Body of pancreas (tissue), 4 donors: ENCODE results near the gene SPTB. TPM values are rescaled to one million over a fixed set of nuclear protein-coding genes. Genes with fewer than 3 reads are reported as not detected.

Experiments used
- ATAC-seq: fragments of 150-250 bp; one replicate; pipeline ENCODE4 v1.9.1; 2016
- DNase-seq, 4 donors: peaks; one replicate each; pipeline ENCODE4 v3.0.0-alpha.2; 2019
- H3K27ac ChIP-seq, 4 donors: fragments of 200-600 bp; sonication (generic); 1 replicate in 3 of 4; 2 replicates in 1 of 4; pipeline versions ENCODE4 v1.5.1 to v1.6.1; 2016 to 2019; ENCODE audit warnings: mild to moderate bottlenecking in 1 of 4, mixed read lengths in 1 of 4, moderate library complexity in 1 of 4
- H3K27me3 ChIP-seq, 2 donors: fragments of 200-600 bp; sonication (generic); one replicate each; pipeline ENCODE4 v1.6.0; 2016; ENCODE audit warnings: mild to moderate bottlenecking in 1 of 2
- H3K36me3 ChIP-seq, 2 donors: fragments of 200-600 bp; sonication (generic); replicated peaks in 1 of 2; 2 replicates each; pipeline ENCODE4 v1.5.1; 2016; ENCODE audit warnings: low read depth in 2 of 2; ENCODE audit not compliant: insufficient read depth in 1 of 2
- H3K4me1 ChIP-seq: fragments of 200-600 bp; sonication (generic); one replicate; pipeline ENCODE4 v1.6.0; 2016
- H3K4me3 ChIP-seq, 2 donors: fragments of 200-600 bp; sonication (generic); 1 replicate in 1 of 2; 2 replicates in 1 of 2; pipeline ENCODE4 v1.5.1; 2016 to 2019
- H3K9me3 ChIP-seq, 3 donors: fragments of 200-600 bp; sonication (generic); 1 replicate in 2 of 3; 2 replicates in 1 of 3; pipeline ENCODE4 v1.5.1; 2016
- CTCF ChIP-seq, 7 experiments: fragments of 450-650 bp in 4 of 7; fragments of 200-600 bp in 3 of 7; sonication (generic) in 3 of 7; IDR thresholded peaks; one replicate each; pipeline ENCODE4 v1.5.1; 2016 to 2019; ENCODE audit warnings: antibody characterized with exemption in 7 of 7
- POLR2A ChIP-seq, 3 donors: fragments of 450-650 bp; IDR thresholded peaks; one replicate each; pipeline ENCODE4 v1.6.1; 2016; ENCODE audit warnings: antibody characterized with exemption in 3 of 3, mild to moderate bottlenecking in 2 of 3
- WGBS, 2 donors: methylation state at CpG; one replicate each; pipeline ENCODE4 v1.1.5; 2017; 5-methylcytosine and 5-hydroxymethylcytosine counted together
- intact Hi-C: fragments of 100-400 bp; cut with DNase I; formaldehyde crosslinking; loops from one replicate; pipeline ENCODE4 v1.15.1; 2023
- total RNA-seq, 2 donors: library from RNA; depleted of rRNA; stranded (reverse); fragments of >200 nt; gene quantifications; one replicate each; pipeline ENCODE4 v1.1.0, GENCODE V29; 2016

The SPTB gene
- total RNA-seq, 2 donors from 2014 or later, result 3.4 to 8.6 TPM

- Histone ChIP-seq H3K27ac (peak overlapping the region; percentile 62 to 93 (median 92)), H3K9me3 (no peaks in the 10 kb centered on the region), H3K4me1 (peaks cover 97% of the 10 kb centered on the region), H3K27me3 (no peaks in the 10 kb centered on the region), H3K4me3 (no peak overlapping the region), H3K36me3 (no peaks in the 10 kb centered on the region)
- WGBS, 2 donors, result 83 to 98% methylated on average over 4 to 5 of the region's 5 CpGs
- no peak for TF ChIP-seq POLR2A (IDR thresholded peaks at IDR 0.05)
- TF ChIP-seq CTCF (IDR thresholded peaks at IDR 0.05), result no peak
- ATAC-seq (no peak), DNase-seq (peak in 2 of 4 donors; percentile 2 to 9)
- intact Hi-C loops, result no loop called here
These were observed 156.8 kb downstream of the SPTB start for GRCh38 chr14:64722842-64723447.

GRCh38 chr14:64721899-64722298, 157.8 kb downstream of the SPTB start:
- Histone ChIP-seq H3K27ac (peak overlapping the region; percentile 90 to 93 (median 93)), H3K4me1 (peaks cover 99% of the 10 kb centered on the region), H3K36me3 (no peaks in the 10 kb centered on the region), H3K4me3 (no peak overlapping the region), H3K9me3 (no peaks in the 10 kb centered on the region), H3K27me3 (no peaks in the 10 kb centered on the region)
- DNase-seq (peak in 1 of 4 donors; percentile 6), ATAC-seq (peak; percentile 0)
- TF ChIP-seq POLR2A (IDR thresholded peaks at IDR 0.05) (no peak), CTCF (IDR thresholded peaks at IDR 0.05) (no peak)
- intact Hi-C loops, result no loop called here
- WGBS, 2 donors, result 64 to 67% methylated on average over 9 of the region's 9 CpGs

GRCh38 chr14:64721391-64721791, 158.3 kb downstream of the SPTB start:
- WGBS, 2 donors, result 0 to 6% methylated on average over 5 of the region's 5 CpGs
- H3K27ac ChIP-seq, result peak overlapping the region; percentile 90 to 93 (median 93)
- H3K4me3 ChIP-seq, result no peak overlapping the region
- TF ChIP-seq POLR2A (IDR thresholded peaks at IDR 0.05) (peak in 2 of 3 donors; percentile 47 to 51), CTCF (IDR thresholded peaks at IDR 0.05) (no peak)
- ATAC-seq (peak; percentile 70), DNase-seq (peak; percentile 77 to 90 (median 87))
- peaks cover 99% of the 10 kb centered on the region for H3K4me1 ChIP-seq
- no peaks in the 10 kb centered on the region for H3K36me3 ChIP-seq
- intact Hi-C loops, result no loop called here
- no peaks in the 10 kb centered on the region for H3K9me3 ChIP-seq
- H3K27me3 ChIP-seq, result no peaks in the 10 kb centered on the region

GRCh38 chr14:64720131-64720576, 159.6 kb downstream of the SPTB start:
- DNase-seq (peak; percentile 67 to 83 (median 78)), ATAC-seq (peak; percentile 58)
- intact Hi-C loops, result no loop called here
- H3K27ac ChIP-seq, result peak overlapping the region; percentile 90 to 93 (median 93)
- WGBS, 2 donors, result 36 to 44% methylated on average over 7 of the region's 7 CpGs
- no peaks in the 10 kb centered on the region for H3K36me3 ChIP-seq
- H3K4me1 ChIP-seq, result peaks cover 98% of the 10 kb centered on the region
- no peaks in the 10 kb centered on the region for H3K27me3 ChIP-seq
- no peak overlapping the region for H3K4me3 ChIP-seq
- TF ChIP-seq CTCF (IDR thresholded peaks at IDR 0.05), result no peak
- TF ChIP-seq POLR2A (IDR thresholded peaks at IDR 0.05), result peak in 2 of 3 donors; percentile 26 to 35
- no peaks in the 10 kb centered on the region for H3K9me3 ChIP-seq

GRCh38 chr14:64719601-64720000, 160.1 kb downstream of the SPTB start:
- no peak overlapping the region for H3K4me3 ChIP-seq
- H3K27me3 ChIP-seq, result no peaks in the 10 kb centered on the region
- no peaks in the 10 kb centered on the region for H3K36me3 ChIP-seq
- intact Hi-C loops, result no loop called here
- H3K27ac ChIP-seq, result peak overlapping the region; percentile 90 to 93 (median 93)
- ATAC-seq, result no peak
- peaks cover 98% of the 10 kb centered on the region for H3K4me1 ChIP-seq
- no peak for TF ChIP-seq CTCF (IDR thresholded peaks at IDR 0.05)
- no peak for TF ChIP-seq POLR2A (IDR thresholded peaks at IDR 0.05)
- no peaks in the 10 kb centered on the region for H3K9me3 ChIP-seq
- peak in 2 of 4 donors; percentile 6 to 12 for DNase-seq
- WGBS, 2 donors, result 79% methylated on average over 7 of the region's 7 CpGs
